ENCODE results near the gene IL17REL.
"Not testable (repeated sequence)": the region's sequence is repeated elsewhere in the genome, so short reads cannot be mapped to it uniquely, and the experiment has no call there.

The IL17REL gene

GRCh38 chr22:49989826-49990225, 22.7 kb downstream of the IL17REL start:
- not testable (repeated sequence) for DNase-seq (ENCODE audit: low spot score)

GRCh38 chr22:49986325-49986724, 26.2 kb downstream of the IL17REL start:
- DNase-seq (ENCODE audit: low spot score) = no peak

- DNase-seq (ENCODE audit: low spot score) = no peak
Measured at GRCh38 chr22:49983148-49984042, 29.2 kb downstream of the IL17REL start.

- DNase-seq (ENCODE audit: low spot score) = not testable (repeated sequence)
Measured at GRCh38 chr22:49981799-49982198, 30.8 kb downstream of the IL17REL start.

GRCh38 chr22:49979587-49980264, 32.8 kb downstream of the IL17REL start:
- DNase-seq (ENCODE audit: low spot score) = no peak

- DNase-seq (ENCODE audit: low spot score) = no peak
Measured at GRCh38 chr22:49977578-49977977, 35.0 kb downstream of the IL17REL start.

GRCh38 chr22:49976439-49977175, 36.0 kb downstream of the IL17REL start:
- DNase-seq (ENCODE audit: low spot score) = no peak

GRCh38 chr22:49975543-49976389, 36.8 kb downstream of the IL17REL start:
- DNase-seq (ENCODE audit: low spot score) = peak; percentile 57

GRCh38 chr22:49973018-49973961, 39.3 kb downstream of the IL17REL start:
- no peak for DNase-seq (ENCODE audit: low spot score)

GRCh38 chr22:49972163-49973017, 40.2 kb downstream of the IL17REL start:
- DNase-seq (ENCODE audit: low spot score) = no peak

GRCh38 chr22:49971232-49972162, 41.1 kb downstream of the IL17REL start:
- no peak for DNase-seq (ENCODE audit: low spot score)

- DNase-seq (ENCODE audit: low spot score) = peak; percentile 92
Measured at GRCh38 chr22:49970528-49971231, 41.9 kb downstream of the IL17REL start.

GRCh38 chr22:49969751-49970527, 42.6 kb downstream of the IL17REL start:
- no peak for DNase-seq (ENCODE audit: low spot score)

- DNase-seq (ENCODE audit: low spot score) = no peak
Measured at GRCh38 chr22:49968831-49969661, 43.5 kb downstream of the IL17REL start.

GRCh38 chr22:49968313-49968830, 44.2 kb downstream of the IL17REL start:
- DNase-seq (ENCODE audit: low spot score) = no peak
